ENCODE results near the gene HSPD1.

DNA sequence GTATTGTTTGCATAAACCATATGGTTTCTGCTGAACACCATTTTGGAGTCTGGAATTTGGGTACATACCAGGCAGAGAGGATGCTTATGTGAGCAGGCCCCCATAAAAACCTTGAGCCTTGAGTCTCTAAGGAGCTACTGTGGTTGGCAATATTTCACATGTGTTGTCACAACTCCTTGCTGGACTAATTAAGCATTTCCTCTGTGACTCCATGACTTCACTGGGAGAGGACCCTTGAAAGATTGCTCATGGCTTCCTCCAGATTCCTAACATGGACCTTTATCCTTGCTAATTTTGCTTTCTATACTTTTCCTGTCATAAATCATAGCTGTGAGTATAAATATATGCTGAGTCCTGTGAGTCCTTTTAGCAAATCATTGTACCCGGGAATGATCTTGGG is 53.9 kb downstream of the HSPD1 start:
- TF ChIP-seq, protein P1, sequence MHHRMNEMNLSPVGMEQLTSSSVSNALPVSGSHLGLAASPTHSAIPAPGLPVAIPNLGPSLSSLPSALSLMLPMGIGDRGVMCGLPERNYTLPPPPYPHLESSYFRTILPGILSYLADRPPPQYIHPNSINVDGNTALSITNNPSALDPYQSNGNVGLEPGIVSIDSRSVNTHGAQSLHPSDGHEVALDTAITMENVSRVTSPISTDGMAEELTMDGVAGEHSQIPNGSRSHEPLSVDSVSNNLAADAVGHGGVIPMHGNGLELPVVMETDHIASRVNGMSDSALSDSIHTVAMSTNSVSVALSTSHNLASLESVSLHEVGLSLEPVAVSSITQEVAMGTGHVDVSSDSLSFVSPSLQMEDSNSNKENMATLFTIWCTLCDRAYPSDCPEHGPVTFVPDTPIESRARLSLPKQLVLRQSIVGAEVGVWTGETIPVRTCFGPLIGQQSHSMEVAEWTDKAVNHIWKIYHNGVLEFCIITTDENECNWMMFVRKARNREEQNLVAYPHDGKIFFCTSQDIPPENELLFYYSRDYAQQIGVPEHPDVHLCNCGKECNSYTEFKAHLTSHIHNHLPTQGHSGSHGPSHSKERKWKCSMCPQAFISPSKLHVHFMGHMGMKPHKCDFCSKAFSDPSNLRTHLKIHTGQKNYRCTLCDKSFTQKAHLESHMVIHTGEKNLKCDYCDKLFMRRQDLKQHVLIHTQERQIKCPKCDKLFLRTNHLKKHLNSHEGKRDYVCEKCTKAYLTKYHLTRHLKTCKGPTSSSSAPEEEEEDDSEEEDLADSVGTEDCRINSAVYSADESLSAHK (tag by site-specific recombination; IDR thresholded peaks at IDR 0.05), result no peak
- no peak for TF ChIP-seq ZNF626 (tag by site-specific recombination; IDR thresholded peaks at IDR 0.05)
- TF ChIP-seq, protein P2, sequence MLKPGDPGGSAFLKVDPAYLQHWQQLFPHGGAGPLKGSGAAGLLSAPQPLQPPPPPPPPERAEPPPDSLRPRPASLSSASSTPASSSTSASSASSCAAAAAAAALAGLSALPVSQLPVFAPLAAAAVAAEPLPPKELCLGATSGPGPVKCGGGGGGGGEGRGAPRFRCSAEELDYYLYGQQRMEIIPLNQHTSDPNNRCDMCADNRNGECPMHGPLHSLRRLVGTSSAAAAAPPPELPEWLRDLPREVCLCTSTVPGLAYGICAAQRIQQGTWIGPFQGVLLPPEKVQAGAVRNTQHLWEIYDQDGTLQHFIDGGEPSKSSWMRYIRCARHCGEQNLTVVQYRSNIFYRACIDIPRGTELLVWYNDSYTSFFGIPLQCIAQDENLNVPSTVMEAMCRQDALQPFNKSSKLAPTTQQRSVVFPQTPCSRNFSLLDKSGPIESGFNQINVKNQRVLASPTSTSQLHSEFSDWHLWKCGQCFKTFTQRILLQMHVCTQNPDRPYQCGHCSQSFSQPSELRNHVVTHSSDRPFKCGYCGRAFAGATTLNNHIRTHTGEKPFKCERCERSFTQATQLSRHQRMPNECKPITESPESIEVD (tag by site-specific recombination; IDR thresholded peaks at IDR 0.05), result no peak
